Jurkat, Clone E6-1 (cell line): ENCODE data around the gene WDR18.
A peak's percentile ranks its signal among the peaks of the same experiment; 100 is the strongest.

Source experiments
- DNase-seq: peaks from one replicate; pipeline ENCODE4 v3.0.0-alpha.2; 2011; ENCODE audit warnings: low read depth, low spot score
- H3K4me3 ChIP-seq: 2 replicates; pipeline ENCODE4 v1.5.1; 2011; ENCODE audit warnings: mild to moderate bottlenecking, low read length, control low read depth, moderate library complexity

WDR18 gene

DNA sequence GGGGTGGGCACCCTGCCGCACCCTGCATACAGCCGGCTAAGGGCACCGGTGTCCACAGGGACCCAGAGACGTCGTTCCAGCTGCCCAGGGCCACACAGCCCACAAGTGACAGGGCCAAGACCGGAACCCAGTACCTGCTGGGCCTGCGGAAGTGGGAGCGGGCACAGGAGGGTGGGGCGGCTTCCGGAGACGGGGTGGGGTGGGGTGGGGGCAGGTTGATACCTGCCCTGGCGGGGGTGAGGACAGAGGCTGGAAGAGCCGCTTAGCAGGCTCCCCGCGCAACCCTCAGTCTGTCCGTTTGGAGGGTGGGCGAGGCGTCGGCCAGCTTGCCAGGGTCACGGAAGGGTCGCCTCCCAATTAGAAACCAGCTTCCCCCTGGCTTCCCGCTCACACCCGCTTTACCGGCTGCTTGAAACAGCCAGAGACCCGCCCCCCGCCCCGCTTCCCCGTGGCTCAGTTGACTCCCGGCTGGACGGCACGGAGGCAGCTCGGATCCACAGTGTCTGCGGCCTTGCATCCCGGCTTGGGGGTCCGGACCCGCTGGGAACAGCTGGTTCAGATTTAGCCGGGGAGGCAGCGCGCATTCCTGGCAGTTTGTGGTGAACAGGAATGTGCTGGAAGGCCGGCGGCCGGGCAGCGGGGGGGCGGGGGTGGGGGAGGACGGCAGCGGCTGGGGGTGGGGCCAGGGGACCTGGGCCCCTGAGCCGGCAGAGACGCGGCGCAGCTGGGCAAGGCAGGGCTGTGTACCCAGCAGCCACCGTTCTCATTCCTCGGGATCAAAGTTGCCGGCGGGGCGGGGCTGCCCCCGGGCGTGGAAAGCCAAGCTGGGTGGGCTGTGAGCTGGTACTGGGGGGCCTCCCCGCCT, 44.1 kb downstream of the WDR18 start:
- H3K4me3 ChIP-seq: peak overlapping the region; percentile 87
- DNase-seq: no peak

GRCh38 chr19:1032264-1032867, 48.2 kb downstream of the WDR18 start:
- H3K4me3 ChIP-seq: no peak overlapping the region
- no peak for DNase-seq

DNA sequence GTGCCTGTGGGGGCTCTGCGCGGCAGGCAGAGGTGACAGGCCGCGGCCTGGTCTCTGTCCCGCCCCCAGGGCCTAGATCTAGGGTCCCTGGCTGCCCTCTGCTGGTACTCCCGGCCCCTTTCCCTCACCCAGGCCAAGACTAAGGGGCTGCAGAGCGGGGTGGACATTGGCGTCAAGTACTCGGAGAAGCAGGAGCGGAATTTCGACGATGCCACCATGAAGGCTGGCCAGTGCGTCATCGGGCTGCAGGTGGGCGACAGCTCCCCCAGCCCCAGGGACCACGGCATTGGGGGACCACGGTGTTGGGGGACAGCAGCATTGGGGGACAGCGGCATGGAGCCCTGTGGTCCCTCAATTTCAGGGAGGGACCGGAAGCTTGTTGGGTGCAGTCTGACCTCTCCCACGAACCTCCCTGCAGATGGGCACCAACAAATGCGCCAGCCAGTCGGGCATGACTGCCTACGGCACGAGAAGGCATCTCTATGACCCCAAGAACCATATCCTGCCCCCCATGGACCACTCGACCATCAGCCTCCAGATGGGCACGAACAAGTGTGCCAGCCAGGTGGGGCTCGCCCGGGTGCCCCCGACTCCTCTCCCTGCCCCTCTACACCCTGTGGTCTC, 52.0 kb downstream of the WDR18 start:
- DNase-seq: no peak
- no peak overlapping the region for H3K4me3 ChIP-seq

DNA sequence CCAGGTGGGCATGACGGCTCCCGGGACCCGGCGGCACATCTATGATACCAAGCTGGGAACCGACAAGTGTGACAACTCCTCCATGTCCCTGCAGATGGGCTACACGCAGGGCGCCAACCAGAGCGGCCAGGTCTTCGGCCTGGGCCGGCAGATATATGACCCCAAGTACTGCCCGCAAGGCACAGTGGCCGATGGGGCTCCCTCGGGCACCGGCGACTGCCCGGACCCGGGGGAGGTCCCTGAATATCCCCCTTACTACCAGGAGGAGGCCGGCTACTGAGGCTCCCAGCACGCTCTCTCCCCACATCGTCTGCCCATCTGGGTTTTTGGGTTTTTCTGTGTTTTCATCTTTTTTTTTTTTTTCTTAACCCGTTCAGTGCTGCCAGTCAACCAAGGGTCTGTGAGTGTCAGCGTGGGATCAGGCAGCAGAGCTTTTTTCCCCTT, 53.5 kb downstream of the WDR18 start:
- no peak for DNase-seq

GRCh38 chr19:1038978-1039645, 55.0 kb downstream of the WDR18 start:
- DNase-seq: no peak
- peak overlapping the region; percentile 22; the same call in 1 of the 2 replicates for H3K4me3 ChIP-seq

More for the DNA sequence above, 53.5 kb downstream of the WDR18 start:
- H3K4me3 ChIP-seq: peak overlapping the region; percentile 39

- peak within 1 kb of the TSS; percentile 79 for H3K4me3 ChIP-seq
- DNase-seq: peak; percentile 98
Measured at GRCh38 chr19:1039646-1040475, 55.7 kb downstream of the WDR18 start, which contains the start of gene ABCA7. TSS of gene ABCA7 (plus strand) at chr19:1040107. CDS start at chr19:1041362, 1,255 bp downstream.

- peak; percentile 97 for DNase-seq
- peak overlapping the region; percentile 79 for H3K4me3 ChIP-seq
Measured at GRCh38 chr19:1040476-1041271, 56.5 kb downstream of the WDR18 start.

- no peak for DNase-seq
- peak overlapping the region; percentile 27 for H3K4me3 ChIP-seq
Measured at GRCh38 chr19:1041272-1041834, 57.2 kb downstream of the WDR18 start.

- no peak for DNase-seq
- no peak overlapping the region for H3K4me3 ChIP-seq
Measured at GRCh38 chr19:1041835-1042685, 57.9 kb downstream of the WDR18 start.

DNA sequence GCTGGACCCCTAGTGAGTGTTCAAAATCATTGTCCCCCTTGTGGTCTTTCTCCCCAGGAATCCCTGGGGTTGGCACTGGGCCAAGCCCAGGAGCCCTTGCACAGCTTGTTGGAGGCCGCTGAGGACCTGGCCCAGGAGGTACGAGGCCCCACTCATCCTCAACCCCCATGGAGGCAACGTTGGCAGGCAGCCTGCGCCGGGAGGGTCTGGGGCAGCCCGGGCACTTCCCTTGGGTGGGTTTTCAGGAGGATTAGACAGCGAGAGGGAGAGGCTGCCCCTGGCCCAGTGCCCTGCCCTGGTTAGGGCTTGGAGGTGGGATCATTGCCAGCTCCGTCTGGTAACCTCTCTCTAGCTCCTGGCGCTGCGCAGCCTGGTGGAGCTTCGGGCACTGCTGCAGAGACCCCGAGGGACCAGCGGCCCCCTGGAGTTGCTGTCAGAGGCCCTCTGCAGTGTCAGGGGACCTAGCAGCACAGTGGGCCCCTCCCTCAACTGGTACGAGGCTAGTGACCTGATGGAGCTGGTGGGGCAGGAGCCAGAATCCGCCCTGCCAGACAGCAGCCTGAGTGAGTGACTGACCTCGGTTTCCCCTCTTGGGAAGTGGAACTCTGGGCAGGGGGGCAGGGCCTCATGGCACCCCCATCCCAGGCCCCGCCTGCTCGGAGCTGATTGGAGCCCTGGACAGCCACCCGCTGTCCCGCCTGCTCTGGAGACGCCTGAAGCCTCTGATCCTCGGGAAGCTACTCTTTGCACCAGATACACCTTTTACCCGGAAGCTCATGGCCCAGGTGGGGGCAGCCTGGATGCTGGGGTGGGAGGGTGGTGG, 58.8 kb downstream of the WDR18 start:
- H3K4me3 ChIP-seq: no peak overlapping the region
- no peak for DNase-seq
